Gastroesophageal sphincter (tissue), 4 donors: ENCODE results near the gene DNA2. TPM values are rescaled to one million over a fixed set of nuclear protein-coding genes. Genes with fewer than 3 reads are reported as not detected.

Source experiments
- ATAC-seq: fragments of 150-250 bp; one replicate; pipeline ENCODE4 v1.9.1; 2016; ENCODE audit warnings: mild to moderate bottlenecking, moderate library complexity
- H3K27ac ChIP-seq, 4 donors: fragments of 200-600 bp; sonication (generic) in 3 of 4; 1 replicate in 3 of 4; 2 replicates in 1 of 4; pipeline ENCODE4 v1.5.1; 2016 to 2019
- H3K27me3 ChIP-seq: fragments of 200-600 bp; sonication (generic); one replicate; pipeline ENCODE4 v1.5.1; 2019
- H3K36me3 ChIP-seq, 2 donors: fragments of 200-600 bp; sonication (generic); one replicate each; pipeline ENCODE4 v1.5.1; 2019; ENCODE audit warnings: control low read depth in 1 of 2
- H3K4me1 ChIP-seq, 3 donors: fragments of 200-600 bp; sonication (generic); 1 replicate in 2 of 3; 2 replicates in 1 of 3; pipeline ENCODE4 v1.5.1; 2016 to 2019; ENCODE audit warnings: control low read depth in 2 of 3
- H3K4me3 ChIP-seq, 2 donors: fragments of 200-600 bp; sonication (generic); one replicate each; pipeline ENCODE4 v1.5.1; 2019; ENCODE audit warnings: mild to moderate bottlenecking in 1 of 2, moderate library complexity in 1 of 2
- H3K9me3 ChIP-seq, 3 donors: fragments of 200-600 bp; sonication (generic); one replicate each; pipeline ENCODE4 v1.5.1; 2017 to 2019; ENCODE audit warnings: control low read depth in 2 of 3
- EP300 ChIP-seq: sonication (generic); formaldehyde crosslinking; IDR thresholded peaks from one replicate; pipeline ENCODE4 v1.6.1; 2017; ENCODE audit warnings: antibody characterized with exemption, mild to moderate bottlenecking
- POLR2A ChIP-seq, 2 donors: fragments of 450-650 bp; IDR thresholded peaks; one replicate each; pipeline ENCODE4 v1.6.1; 2017; ENCODE audit warnings: antibody characterized with exemption in 2 of 2, mild to moderate bottlenecking in 2 of 2, moderate library complexity in 1 of 2
- POLR2AphosphoS5 ChIP-seq: sonication (generic); formaldehyde crosslinking; IDR thresholded peaks from one replicate; pipeline ENCODE4 v1.6.1; 2017; ENCODE audit warnings: antibody characterized with exemption
- WGBS, 2 donors: methylation state at CpG; one replicate each; pipeline ENCODE4 v1.1.5; 2018; ENCODE audit warnings: low coverage in 1 of 2; 5-methylcytosine and 5-hydroxymethylcytosine counted together
- small RNA-seq, 4 donors: library from RNA; depleted of rRNA; stranded (forward); fragments of <200 nt; gene quantifications; one replicate each; pipeline ENCODE3, GENCODE V24; 2016
- total RNA-seq, 4 donors: library from RNA; depleted of rRNA; stranded (reverse); fragments of >200 nt; gene quantifications; one replicate each; pipeline ENCODE4 v1.1.0, GENCODE V29; 2016
- TF ChIP-seq, protein P1 (sequence below), 4 experiments: fragments of 200-600 bp in 2 of 4; fragments of 450-650 bp in 2 of 4; sonication (generic) in 1 of 4; IDR thresholded peaks; one replicate each; pipeline ENCODE4 v1.5.1; 2017 to 2019; ENCODE audit warnings: antibody characterized with exemption in 4 of 4, mild to moderate bottlenecking in 2 of 4, moderate library complexity in 2 of 4

The DNA2 gene
- total RNA-seq, 4 donors from 2014 or later = 0.85 to 3.0 (median 2.1) TPM

DNA sequence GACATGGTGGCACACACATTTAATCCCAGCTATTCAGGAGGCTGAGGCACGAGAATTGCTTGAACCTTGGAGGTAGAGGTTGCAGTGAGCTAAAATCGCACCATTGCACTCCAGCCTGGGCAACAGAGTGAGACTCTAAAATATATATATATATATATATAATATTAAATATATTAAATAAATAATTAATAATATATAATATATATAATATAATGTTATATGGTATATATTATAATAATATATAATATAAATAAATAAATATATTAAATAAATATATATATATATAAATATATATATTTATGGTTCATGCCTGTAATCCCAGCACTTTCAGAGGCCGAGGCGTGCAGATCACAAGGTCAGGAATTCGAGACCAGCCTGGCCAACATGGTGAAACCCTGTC is 105.2 kb downstream of the DNA2 start:
- Histone ChIP-seq H3K27ac (no peak overlapping the region), H3K27me3 (no peaks in the 10 kb centered on the region), H3K9me3 (peaks cover 0 to 6% (median 0%) of the 10 kb centered on the region in 3 donors), H3K4me3 (no peak overlapping the region), H3K36me3 (peaks cover 0 to 90% of the 10 kb centered on the region in 2 donors), H3K4me1 (no peaks in the 10 kb centered on the region)
- TF ChIP-seq POLR2A (IDR thresholded peaks at IDR 0.05) (no peak), EP300 (no peak), POLR2AphosphoS5 (no peak)
- TF ChIP-seq, protein P1, sequence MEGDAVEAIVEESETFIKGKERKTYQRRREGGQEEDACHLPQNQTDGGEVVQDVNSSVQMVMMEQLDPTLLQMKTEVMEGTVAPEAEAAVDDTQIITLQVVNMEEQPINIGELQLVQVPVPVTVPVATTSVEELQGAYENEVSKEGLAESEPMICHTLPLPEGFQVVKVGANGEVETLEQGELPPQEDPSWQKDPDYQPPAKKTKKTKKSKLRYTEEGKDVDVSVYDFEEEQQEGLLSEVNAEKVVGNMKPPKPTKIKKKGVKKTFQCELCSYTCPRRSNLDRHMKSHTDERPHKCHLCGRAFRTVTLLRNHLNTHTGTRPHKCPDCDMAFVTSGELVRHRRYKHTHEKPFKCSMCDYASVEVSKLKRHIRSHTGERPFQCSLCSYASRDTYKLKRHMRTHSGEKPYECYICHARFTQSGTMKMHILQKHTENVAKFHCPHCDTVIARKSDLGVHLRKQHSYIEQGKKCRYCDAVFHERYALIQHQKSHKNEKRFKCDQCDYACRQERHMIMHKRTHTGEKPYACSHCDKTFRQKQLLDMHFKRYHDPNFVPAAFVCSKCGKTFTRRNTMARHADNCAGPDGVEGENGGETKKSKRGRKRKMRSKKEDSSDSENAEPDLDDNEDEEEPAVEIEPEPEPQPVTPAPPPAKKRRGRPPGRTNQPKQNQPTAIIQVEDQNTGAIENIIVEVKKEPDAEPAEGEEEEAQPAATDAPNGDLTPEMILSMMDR (IDR thresholded peaks at IDR 0.05) = no peak
- ATAC-seq = no peak
- WGBS, 2 donors = 92 to 98% methylated on average over 5 of the region's 5 CpGs

DNA sequence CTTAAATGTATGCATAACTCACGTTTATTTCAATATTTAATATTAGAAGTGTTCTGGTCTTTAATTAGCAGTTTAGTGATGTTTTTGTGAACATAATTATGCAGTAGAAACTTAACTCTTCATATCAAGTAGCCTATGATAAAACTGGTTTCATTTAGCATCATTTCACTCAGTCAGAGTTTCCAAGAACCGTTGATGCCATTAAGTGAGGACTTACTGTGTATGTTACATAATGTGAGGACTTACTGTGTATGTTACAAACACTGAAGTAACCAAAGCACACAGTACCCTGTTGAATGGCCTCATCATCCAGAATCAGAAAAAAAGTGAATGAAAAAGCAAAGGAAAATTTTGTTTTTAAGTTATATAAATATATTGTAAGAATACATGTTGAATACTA is 106.2 kb downstream of the DNA2 start:
- Histone ChIP-seq H3K4me3 (no peak overlapping the region), H3K36me3 (peaks cover 0 to 90% of the 10 kb centered on the region in 2 donors), H3K4me1 (no peaks in the 10 kb centered on the region), H3K9me3 (no peaks in the 10 kb centered on the region), H3K27me3 (no peaks in the 10 kb centered on the region), H3K27ac (no peak overlapping the region)
- ATAC-seq = no peak
- TF ChIP-seq, protein P1 (IDR thresholded peaks at IDR 0.05) = no peak
- TF ChIP-seq POLR2AphosphoS5 (no peak), EP300 (no peak), POLR2A (IDR thresholded peaks at IDR 0.05) (no peak)
- WGBS, 2 donors = 66 to 73% methylated on average over 2 of the region's 2 CpGs

DNA sequence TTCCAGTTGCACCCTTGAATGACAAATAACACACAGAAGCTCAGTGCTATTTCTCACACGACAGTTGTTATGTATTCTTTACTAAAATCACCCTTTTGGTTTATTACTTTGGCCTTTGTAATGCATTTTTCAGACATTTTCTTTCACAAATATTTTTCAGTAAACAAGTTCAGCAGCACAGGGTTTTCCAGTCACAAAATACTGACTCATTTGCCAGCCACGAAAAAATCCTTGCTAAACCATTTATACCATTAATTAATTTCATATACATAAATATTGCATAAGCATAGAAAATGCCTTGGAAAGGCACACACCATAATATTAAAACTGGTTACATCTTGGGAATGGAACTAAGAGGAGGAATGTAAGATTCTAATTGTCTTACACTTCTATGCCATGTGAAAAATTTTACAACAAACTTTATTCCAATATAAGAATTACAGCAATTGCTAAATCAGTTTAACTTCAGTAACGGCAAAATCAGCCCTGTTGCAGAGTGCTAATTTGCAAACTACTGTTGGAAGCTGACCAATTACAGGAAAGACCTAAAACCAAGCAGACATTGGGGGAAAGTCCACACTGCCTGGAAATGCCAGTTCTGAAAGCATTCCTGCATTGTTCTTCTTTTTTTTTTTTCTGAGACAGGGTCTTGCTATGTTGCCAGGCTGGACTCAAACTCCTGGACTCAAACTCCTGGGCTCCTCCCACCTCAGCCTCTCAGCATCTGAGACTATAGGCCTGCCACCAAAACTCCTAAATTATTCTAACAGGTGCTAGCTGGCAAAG is 107.5 kb downstream of the DNA2 start:
- no peak for TF ChIP-seq POLR2A (IDR thresholded peaks at IDR 0.05)
- no peak for TF ChIP-seq EP300
- TF ChIP-seq, protein P1 (IDR thresholded peaks at IDR 0.05) = no peak
- no peak for TF ChIP-seq POLR2AphosphoS5
- 72 to 74% methylated on average over 3 of the region's 3 CpGs for WGBS, 2 donors

More for the DNA sequence above, 107.5 kb downstream of the DNA2 start:
- Histone ChIP-seq H3K9me3 (no peaks in the 10 kb centered on the region), H3K27me3 (no peaks in the 10 kb centered on the region), H3K4me1 (no peaks in the 10 kb centered on the region), H3K4me3 (no peak overlapping the region), H3K27ac (no peak overlapping the region), H3K36me3 (peaks cover 0 to 88% of the 10 kb centered on the region in 2 donors)
- no peak for ATAC-seq

Small RNA genes within 50 kb of the gene (small RNA-seq; reads per million reads assigned to genes)
- 0 reads per million in 4 donors for gene RF00019
- 0.25 to 0.55 (median 0.26) reads per million in 4 donors for gene RNA5SP319

Other genes starting within 250 kb of the DNA2 start
- gene ATOH7, start 239.9 kb downstream of the DNA2 start, total RNA-seq = under 1 TPM in 1 of 4 donors, not detected in 3; 0.35 TPM
- gene HNRNPH3, start 139.9 kb downstream of the DNA2 start, total RNA-seq = 10 to 100 TPM; 30.6 to 63.4 (median 56.3) TPM
- 1 to 10 TPM; 5.7 to 9.5 (median 8.0) TPM for gene PBLD, start 139.0 kb downstream of the DNA2 start, total RNA-seq
- 10 to 100 TPM; 17.9 to 29.0 (median 26.0) TPM for gene RUFY2, start 64.7 kb downstream of the DNA2 start, total RNA-seq
- 100 to 1,000 TPM in 1 of 4 donors, 10 to 100 TPM in 3; 14.5 to 161 (median 16.8) TPM for gene SLC25A16, start 55.5 kb upstream of the DNA2 start, total RNA-seq
- gene TET1, start 88.4 kb upstream of the DNA2 start, total RNA-seq = 10 to 100 TPM in 2 of 4 donors, 1 to 10 TPM in 2; 7.2 to 14.5 (median 9.8) TPM
- 10 to 100 TPM; 42.4 to 60.8 (median 54.8) TPM for gene CCAR1, start 249.3 kb upstream of the DNA2 start, total RNA-seq